Measurements from ENCODE around the gene THEM4.

THEM4 gene

DNA sequence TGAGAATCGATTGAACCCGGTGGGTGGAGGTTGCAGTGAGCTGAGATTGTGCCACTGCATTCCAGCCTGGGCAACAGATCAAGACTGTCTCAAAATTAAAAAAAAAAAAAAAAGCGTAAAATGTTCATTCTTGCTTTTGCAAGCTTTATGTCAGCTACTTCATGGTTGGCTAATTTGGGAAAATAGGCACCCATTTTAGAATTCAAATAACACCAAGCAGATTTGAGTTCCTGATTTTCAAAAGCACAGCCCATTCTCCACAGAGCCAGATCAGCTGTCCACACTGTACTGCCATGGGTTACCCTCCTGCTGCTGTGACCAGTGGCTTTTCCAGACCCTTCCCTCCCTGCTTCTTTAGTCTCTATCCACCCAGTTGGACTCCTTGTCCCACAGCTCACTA is 60.2 kb downstream of the THEM4 start:
- no peak overlapping the region for H3K4me3 ChIP-seq (replicated peaks; ENCODE audit: low read depth, low read length)
- no peak for DNase-seq (ENCODE audit: extremely low read depth, low read depth)
- TF ChIP-seq CTCF (IDR thresholded peaks at IDR 0.05; ENCODE audit: low read depth, low read length, missing control alignments) = no peak

DNA sequence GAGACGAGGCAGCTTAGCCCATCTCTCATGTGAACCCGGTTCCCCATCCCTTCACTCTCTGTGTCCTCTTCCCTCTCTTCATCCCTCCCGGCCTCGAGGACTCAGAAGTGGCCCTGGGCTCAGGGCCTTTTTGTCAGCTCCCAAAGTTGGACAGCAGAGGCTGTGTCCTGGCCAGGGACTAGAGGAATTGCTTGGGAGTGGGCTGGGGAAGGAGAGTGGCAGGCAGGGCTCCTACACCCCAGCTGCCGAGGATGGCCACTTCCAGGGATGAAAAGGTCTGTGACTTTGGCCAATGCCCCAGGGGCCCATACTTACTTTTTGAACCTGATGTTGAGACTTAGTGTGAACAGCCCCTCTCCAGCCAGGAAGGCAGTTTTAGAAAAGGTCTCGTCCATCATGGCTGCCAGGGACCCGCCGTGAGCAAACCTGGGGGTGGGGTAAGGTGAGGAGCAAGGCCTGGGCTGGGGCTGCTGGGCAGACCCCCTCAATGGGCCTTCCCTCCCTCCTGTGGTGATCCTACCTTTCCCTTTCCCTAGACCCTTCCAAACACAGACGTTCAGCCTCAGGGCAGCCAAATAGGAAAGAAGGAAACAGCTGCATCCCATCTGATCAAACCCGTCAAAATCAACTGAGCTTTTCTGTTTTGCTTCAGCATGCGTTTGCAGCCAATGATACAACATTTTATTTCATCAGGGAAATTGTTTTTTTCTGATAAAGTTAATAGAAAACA is 61.3 kb downstream of the THEM4 start:
- H3K4me3 ChIP-seq (replicated peaks; ENCODE audit: low read depth, low read length) = no peak overlapping the region
- no peak for DNase-seq (ENCODE audit: extremely low read depth, low read depth)
- no peak for TF ChIP-seq CTCF (IDR thresholded peaks at IDR 0.05; ENCODE audit: low read depth, low read length, missing control alignments)

- H3K4me3 ChIP-seq (replicated peaks; ENCODE audit: low read depth, low read length) = no peak overlapping the region
- no peak for TF ChIP-seq CTCF (IDR thresholded peaks at IDR 0.05; ENCODE audit: low read depth, low read length, missing control alignments)
- DNase-seq (ENCODE audit: extremely low read depth, low read depth) = no peak
These were observed 62.5 kb downstream of the THEM4 start for GRCh38 chr1:151846686-151847237.

DNA sequence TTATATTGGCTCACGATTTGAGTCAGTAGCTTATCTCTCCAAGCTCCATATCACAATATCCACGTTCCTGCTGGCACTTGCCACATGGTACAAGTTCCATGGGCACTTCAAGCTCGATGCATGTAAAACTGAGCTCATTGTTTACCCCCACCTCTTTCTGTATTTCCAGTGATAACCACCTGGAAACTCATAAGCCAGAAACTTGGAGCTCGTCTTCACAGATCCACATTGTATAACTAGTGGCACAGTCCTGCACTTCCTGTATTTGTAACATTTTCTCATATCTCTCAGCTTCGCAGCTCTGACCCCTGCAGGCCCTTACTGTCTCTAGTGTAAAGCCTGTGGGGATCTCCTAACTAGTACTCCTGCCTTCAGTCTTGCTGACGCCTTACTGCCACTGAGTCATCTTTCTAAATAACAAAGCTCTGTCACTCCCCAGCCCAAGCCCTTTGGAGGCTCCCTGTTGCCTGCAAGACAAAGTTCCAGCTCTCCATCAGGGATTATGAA is 63.2 kb downstream of the THEM4 start:
- no peak for TF ChIP-seq CTCF (IDR thresholded peaks at IDR 0.05; ENCODE audit: low read depth, low read length, missing control alignments)
- no peak for DNase-seq (ENCODE audit: extremely low read depth, low read depth)
- no peak overlapping the region for H3K4me3 ChIP-seq (replicated peaks; ENCODE audit: low read depth, low read length)

DNA sequence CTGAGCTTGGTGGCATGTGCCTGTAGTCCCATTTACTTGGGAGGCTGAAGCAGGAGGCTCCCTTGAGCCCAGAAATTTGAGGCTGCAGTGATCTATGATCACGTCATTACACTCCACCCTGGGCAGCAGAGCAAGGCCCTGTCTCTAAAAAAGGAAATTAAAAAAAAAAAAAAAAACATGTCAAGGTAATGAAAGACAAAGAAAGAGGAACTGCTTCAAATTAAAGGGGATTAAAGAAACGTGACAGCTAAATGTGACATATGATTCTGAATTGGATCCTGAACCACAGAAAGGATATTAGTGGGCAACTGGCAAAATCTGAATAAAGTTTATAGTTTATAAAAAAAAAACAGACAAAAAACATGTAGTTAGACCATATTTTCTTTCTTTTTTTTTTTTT is 65.9 kb downstream of the THEM4 start:
- no peak for TF ChIP-seq CTCF (IDR thresholded peaks at IDR 0.05; ENCODE audit: low read depth, low read length, missing control alignments)
- H3K4me3 ChIP-seq (replicated peaks; ENCODE audit: low read depth, low read length) = no peak overlapping the region
- DNase-seq (ENCODE audit: extremely low read depth, low read depth) = no peak

DNA sequence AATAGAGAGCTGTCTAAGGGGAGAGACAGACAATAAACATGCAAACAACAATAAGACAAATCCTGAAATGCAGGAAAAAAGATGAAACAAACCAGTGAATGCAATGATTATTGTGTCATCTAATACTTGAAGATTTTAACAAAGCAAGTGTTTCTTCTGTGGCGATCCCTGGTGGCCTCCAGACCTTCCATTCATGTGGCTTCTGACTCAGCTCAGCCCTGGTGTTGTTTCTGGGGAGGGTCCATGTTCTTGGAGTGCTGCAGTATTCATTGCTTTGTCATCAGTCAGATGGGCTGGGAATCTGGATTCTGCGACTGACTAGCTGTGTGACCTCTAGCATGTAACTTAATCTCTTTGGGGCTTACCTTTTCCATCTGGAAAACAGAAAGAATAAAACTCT is 68.2 kb downstream of the THEM4 start:
- peak; percentile 27 for DNase-seq (ENCODE audit: extremely low read depth, low read depth)
- TF ChIP-seq CTCF (IDR thresholded peaks at IDR 0.05; ENCODE audit: low read depth, low read length, missing control alignments) = no peak
- no peak overlapping the region for H3K4me3 ChIP-seq (replicated peaks; ENCODE audit: low read depth, low read length)

Data from HFF-Myc (cell line).